Neural progenitor cell (in vitro differentiated cells): Measurements from ENCODE around the gene PMS1. TPM values are rescaled to one million over a fixed set of nuclear protein-coding genes. Genes with fewer than 3 reads are reported as not detected.

Source experiments
- DNase-seq: peaks from one replicate; pipeline ENCODE4 v3.0.0-alpha.2; 2016; ENCODE audit warnings: low spot score
- H2AFZ ChIP-seq: fragments of 200-600 bp; sonication (generic); replicated peaks from 2 replicates; pipeline ENCODE4 v1.6.1; 2016; ENCODE audit warnings: antibody characterized with exemption
- H3F3A ChIP-seq: fragments of 200-600 bp; sonication (generic); 2 replicates; pipeline ENCODE4 v1.6.1; 2016; ENCODE audit warnings: antibody characterized with exemption, low read depth
- H3K27ac ChIP-seq: fragments of 200-600 bp; sonication (generic); 2 replicates; pipeline ENCODE4 v1.5.1; 2016; ENCODE audit warnings: mild to moderate bottlenecking
- H3K27me3 ChIP-seq: fragments of 200-600 bp; sonication (generic); 2 replicates; pipeline ENCODE4 v1.6.1; 2016; ENCODE audit warnings: mild to moderate bottlenecking, moderate library complexity
- H3K36me3 ChIP-seq: fragments of 200-600 bp; sonication (generic); 2 replicates; pipeline ENCODE4 v1.5.1; 2016
- H3K4me1 ChIP-seq: fragments of 200-600 bp; sonication (generic); 2 replicates; pipeline ENCODE4 v1.6.1; 2016; ENCODE audit warnings: mixed run types
- H3K4me2 ChIP-seq: fragments of 200-600 bp; sonication (generic); 2 replicates; pipeline ENCODE4 v1.6.1; 2016
- H3K4me3 ChIP-seq: fragments of 200-600 bp; sonication (generic); 2 replicates; pipeline ENCODE4 v1.5.1; 2016
- H3K79me2 ChIP-seq: fragments of 200-600 bp; sonication (generic); 2 replicates; pipeline ENCODE4 v1.6.1; 2016; ENCODE audit warnings: low read depth
- H3K9ac ChIP-seq: fragments of 200-600 bp; sonication (generic); 2 replicates; pipeline ENCODE4 v1.6.1; 2016
- H3K9me3 ChIP-seq: fragments of 200-600 bp; sonication (generic); 2 replicates; pipeline ENCODE4 v1.5.1; 2016; ENCODE audit warnings: low read depth
- H4K20me1 ChIP-seq: fragments of 200-600 bp; sonication (generic); 2 replicates; pipeline ENCODE4 v1.6.1; 2016; ENCODE audit warnings: low read depth
- H3K27ac Mint-ChIP-seq: 3 replicates; pipeline ENCODE4 v1.8.0; 2021; ENCODE audit warnings: mixed read lengths
- H3K27me3 Mint-ChIP-seq: 2 replicates; pipeline ENCODE4 v1.8.0; 2022; ENCODE audit warnings: low read depth, mild to moderate bottlenecking, inconsistent platforms, moderate library complexity, mixed read lengths; ENCODE audit not compliant: insufficient read depth
- H3K36me3 Mint-ChIP-seq: 3 replicates; pipeline ENCODE4 v1.8.0; 2021; ENCODE audit warnings: mixed read lengths
- H3K4me1 Mint-ChIP-seq: 3 replicates; pipeline ENCODE4 v1.8.0; 2021; ENCODE audit warnings: mixed read lengths
- H3K4me3 Mint-ChIP-seq: 3 replicates; pipeline ENCODE4 v1.8.0; 2021; ENCODE audit warnings: mild to moderate bottlenecking, moderate library complexity, mixed read lengths
- H3K9me3 Mint-ChIP-seq: 3 replicates; pipeline ENCODE4 v1.8.0; 2020; ENCODE audit warnings: mixed read lengths
- EZH2 ChIP-seq: fragments of 200-600 bp; sonication (generic); IDR thresholded peaks from 2 replicates; pipeline ENCODE4 v1.6.1; 2017; ENCODE audit warnings: antibody characterized with exemption, mild to moderate bottlenecking, moderate library complexity
- EZH2phosphoT487 ChIP-seq: fragments of 200-600 bp; sonication (generic); IDR thresholded peaks from 2 replicates; pipeline ENCODE4 v1.6.1; 2017; ENCODE audit warnings: antibody characterized with exemption
- total RNA-seq: library from RNA; depleted of rRNA; stranded (reverse); fragments of >200 nt; gene quantifications from 2 replicates; pipeline ENCODE4 v1.2.3, GENCODE V29; 2015; ENCODE audit warnings: low replicate concordance
- TF ChIP-seq, protein P1 (sequence below): fragments of 200-600 bp; sonication (generic); IDR thresholded peaks from 2 replicates; pipeline ENCODE4 v1.5.1; 2017; ENCODE audit warnings: antibody characterized with exemption, mild to moderate bottlenecking

Gene PMS1
- total RNA-seq, 1 donor from 2014 or later, result 97.9 TPM

DNA sequence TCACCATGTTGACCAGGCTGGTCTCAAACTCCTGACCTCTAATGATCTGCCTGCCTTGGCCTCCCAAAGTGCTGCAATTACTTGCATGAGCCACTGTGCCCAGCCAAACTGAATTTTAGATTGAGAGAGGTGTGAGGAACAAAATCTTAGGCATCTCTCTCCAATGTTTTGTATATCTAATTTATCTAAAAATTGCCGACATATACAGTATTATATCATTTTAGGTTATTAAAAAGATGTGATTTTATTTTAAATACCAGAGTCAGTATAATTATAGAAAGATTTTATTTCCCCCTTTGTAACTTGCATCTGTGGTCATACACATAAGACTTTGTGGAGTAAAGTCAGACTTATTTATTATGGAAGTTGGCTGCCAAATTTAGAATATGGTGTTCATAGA, 10.1 kb downstream of the PMS1 start:
- no peaks in the 10 kb centered on the region for H3K4me1 ChIP-seq
- no peak overlapping the region for H3K4me3 ChIP-seq
- H2AFZ ChIP-seq, result no peak overlapping the region
- no peak overlapping the region for H3K9ac ChIP-seq
- no peak for DNase-seq
- peaks cover 22% of the 10 kb centered on the region for H4K20me1 ChIP-seq
- peaks cover 56% of the 10 kb centered on the region for H3K79me2 ChIP-seq
- Mint-ChIP-seq H3K9me3 (no peaks in the 10 kb centered on the region), H3K27ac (no peak overlapping the region), H3K36me3 (peaks cover 15% of the 10 kb centered on the region), H3K4me1 (no peaks in the 10 kb centered on the region), H3K27me3 (no peaks in the 10 kb centered on the region), H3K4me3 (no peak overlapping the region)
- H3K4me2 ChIP-seq, result no peak overlapping the region
- no peak overlapping the region for H3K27ac ChIP-seq
- no peaks in the 10 kb centered on the region for H3F3A ChIP-seq
- TF ChIP-seq EZH2phosphoT487 (no peak), EZH2 (no peak)
- TF ChIP-seq, protein P1, sequence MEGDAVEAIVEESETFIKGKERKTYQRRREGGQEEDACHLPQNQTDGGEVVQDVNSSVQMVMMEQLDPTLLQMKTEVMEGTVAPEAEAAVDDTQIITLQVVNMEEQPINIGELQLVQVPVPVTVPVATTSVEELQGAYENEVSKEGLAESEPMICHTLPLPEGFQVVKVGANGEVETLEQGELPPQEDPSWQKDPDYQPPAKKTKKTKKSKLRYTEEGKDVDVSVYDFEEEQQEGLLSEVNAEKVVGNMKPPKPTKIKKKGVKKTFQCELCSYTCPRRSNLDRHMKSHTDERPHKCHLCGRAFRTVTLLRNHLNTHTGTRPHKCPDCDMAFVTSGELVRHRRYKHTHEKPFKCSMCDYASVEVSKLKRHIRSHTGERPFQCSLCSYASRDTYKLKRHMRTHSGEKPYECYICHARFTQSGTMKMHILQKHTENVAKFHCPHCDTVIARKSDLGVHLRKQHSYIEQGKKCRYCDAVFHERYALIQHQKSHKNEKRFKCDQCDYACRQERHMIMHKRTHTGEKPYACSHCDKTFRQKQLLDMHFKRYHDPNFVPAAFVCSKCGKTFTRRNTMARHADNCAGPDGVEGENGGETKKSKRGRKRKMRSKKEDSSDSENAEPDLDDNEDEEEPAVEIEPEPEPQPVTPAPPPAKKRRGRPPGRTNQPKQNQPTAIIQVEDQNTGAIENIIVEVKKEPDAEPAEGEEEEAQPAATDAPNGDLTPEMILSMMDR, result no peak
- no peaks in the 10 kb centered on the region for H3K27me3 ChIP-seq
- peaks cover 36% of the 10 kb centered on the region for H3K36me3 ChIP-seq
- H3K9me3 ChIP-seq, result no peaks in the 10 kb centered on the region

DNA sequence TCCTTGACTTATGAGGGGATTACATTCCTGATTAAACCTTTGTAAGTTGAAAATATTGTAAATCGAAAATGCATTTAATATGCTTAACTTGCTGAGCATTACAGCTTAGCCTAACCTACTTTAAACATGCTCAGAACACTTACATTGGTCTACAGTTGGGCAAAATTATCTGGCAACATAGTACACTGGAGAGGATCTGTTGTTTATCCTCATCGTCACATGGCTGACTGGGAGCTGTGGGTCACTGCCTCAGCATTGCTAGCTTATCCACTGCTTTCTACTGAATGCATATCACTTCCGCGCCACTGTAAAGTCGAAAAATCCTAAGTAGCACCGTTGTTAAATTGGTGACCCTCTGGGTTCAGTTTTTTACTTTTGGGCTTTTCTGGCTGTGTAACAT, 13.7 kb downstream of the PMS1 start:
- Mint-ChIP-seq H3K4me3 (no peak overlapping the region), H3K27ac (no peak overlapping the region), H3K36me3 (peaks cover 18% of the 10 kb centered on the region), H3K4me1 (no peaks in the 10 kb centered on the region), H3K9me3 (no peaks in the 10 kb centered on the region), H3K27me3 (no peaks in the 10 kb centered on the region)
- Histone ChIP-seq H3K36me3 (peaks cover 31% of the 10 kb centered on the region), H3K4me3 (no peak overlapping the region), H3K9me3 (no peaks in the 10 kb centered on the region), H3K27ac (no peak overlapping the region), H3K9ac (no peak overlapping the region), H3K4me2 (no peak overlapping the region), H2AFZ (no peak overlapping the region), H3K4me1 (no peaks in the 10 kb centered on the region), H3K79me2 (peaks cover 44% of the 10 kb centered on the region), H4K20me1 (peaks cover 10% of the 10 kb centered on the region), H3F3A (no peaks in the 10 kb centered on the region), H3K27me3 (no peaks in the 10 kb centered on the region)
- no peak for DNase-seq
- TF ChIP-seq, protein P1, result no peak
- TF ChIP-seq EZH2, result no peak
- no peak for TF ChIP-seq EZH2phosphoT487

DNA sequence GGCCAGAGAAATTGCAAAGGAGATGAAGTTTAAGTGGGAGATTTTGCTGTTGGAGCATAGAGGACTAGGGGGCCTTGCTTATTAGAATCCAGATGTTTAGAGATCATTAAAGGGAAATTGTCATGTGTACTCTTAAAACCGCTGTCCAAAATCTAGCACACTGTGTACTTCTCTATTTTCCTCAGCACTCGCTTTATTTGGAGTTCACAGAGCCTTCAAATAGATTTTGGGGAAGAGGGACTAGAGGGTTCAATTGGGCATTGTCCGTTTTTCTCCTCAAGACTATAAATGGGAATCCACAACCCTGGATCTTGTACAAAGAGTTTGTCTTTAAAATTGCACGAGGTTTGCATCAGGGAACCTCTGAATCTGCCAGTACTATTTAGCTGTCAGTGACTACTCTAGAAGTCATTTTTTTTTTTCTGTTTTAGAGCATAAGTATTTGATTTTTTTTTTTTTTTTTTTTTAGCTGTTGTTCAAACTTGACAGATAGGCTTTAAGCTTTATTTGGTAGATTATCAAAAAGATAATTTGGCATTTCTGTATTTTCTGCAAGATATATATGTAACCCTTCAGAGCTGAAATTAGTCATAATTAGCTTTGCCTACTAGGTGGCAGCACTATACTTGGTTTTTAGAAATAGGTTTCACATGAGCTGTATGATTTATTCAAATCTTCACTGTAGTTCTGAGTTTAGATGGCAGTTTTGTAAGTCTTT, 14.2 kb downstream of the PMS1 start:
- peaks cover 42% of the 10 kb centered on the region for H3K79me2 ChIP-seq
- Mint-ChIP-seq H3K9me3 (no peaks in the 10 kb centered on the region), H3K4me3 (no peak overlapping the region), H3K36me3 (peaks cover 15% of the 10 kb centered on the region), H3K27ac (no peak overlapping the region), H3K27me3 (no peaks in the 10 kb centered on the region), H3K4me1 (no peaks in the 10 kb centered on the region)
- H3K9me3 ChIP-seq, result no peaks in the 10 kb centered on the region
- no peak overlapping the region for H3K27ac ChIP-seq
- H3F3A ChIP-seq, result no peaks in the 10 kb centered on the region
- no peak overlapping the region for H2AFZ ChIP-seq
- no peak for TF ChIP-seq EZH2phosphoT487
- TF ChIP-seq, protein P1, result peak; percentile 41
- H3K4me3 ChIP-seq, result no peak overlapping the region
- H3K9ac ChIP-seq, result no peak overlapping the region
- H3K4me2 ChIP-seq, result no peak overlapping the region
- H3K36me3 ChIP-seq, result peaks cover 26% of the 10 kb centered on the region
- no peaks in the 10 kb centered on the region for H3K27me3 ChIP-seq
- peaks cover 10% of the 10 kb centered on the region for H4K20me1 ChIP-seq
- no peaks in the 10 kb centered on the region for H3K4me1 ChIP-seq
- DNase-seq, result no peak
